ENCODE measurements around the gene STX8.

DNA sequence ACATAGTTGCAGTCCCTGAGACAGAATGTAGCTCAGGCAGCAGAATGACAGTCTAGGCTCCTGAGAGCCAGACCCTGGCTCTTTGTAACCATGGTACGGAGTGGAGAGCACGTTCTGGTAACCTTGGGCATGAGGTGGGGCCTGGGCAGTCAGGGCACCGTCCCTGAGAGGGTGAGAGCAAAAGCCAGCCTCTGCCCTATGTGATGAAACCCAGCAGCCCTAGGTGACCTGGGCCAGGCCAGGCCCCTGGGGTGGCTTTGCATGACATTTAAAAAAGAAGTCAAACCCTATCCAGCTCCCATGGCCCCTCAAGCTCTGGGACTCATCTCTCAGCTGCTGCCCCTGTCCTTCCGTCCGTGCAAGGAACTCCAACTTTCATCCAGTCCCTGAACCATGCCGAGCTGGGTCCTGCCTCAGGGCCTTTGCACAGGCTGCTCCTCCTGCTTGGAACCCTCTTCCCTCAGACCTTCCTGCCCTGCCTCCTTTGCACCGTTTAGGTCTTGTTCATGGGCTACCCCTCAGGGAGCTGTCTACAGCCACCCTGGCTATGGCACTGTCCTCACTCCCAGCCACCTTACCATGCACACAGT lies 365.7 kb downstream of the STX8 start:
- TF ChIP-seq, protein P1, sequence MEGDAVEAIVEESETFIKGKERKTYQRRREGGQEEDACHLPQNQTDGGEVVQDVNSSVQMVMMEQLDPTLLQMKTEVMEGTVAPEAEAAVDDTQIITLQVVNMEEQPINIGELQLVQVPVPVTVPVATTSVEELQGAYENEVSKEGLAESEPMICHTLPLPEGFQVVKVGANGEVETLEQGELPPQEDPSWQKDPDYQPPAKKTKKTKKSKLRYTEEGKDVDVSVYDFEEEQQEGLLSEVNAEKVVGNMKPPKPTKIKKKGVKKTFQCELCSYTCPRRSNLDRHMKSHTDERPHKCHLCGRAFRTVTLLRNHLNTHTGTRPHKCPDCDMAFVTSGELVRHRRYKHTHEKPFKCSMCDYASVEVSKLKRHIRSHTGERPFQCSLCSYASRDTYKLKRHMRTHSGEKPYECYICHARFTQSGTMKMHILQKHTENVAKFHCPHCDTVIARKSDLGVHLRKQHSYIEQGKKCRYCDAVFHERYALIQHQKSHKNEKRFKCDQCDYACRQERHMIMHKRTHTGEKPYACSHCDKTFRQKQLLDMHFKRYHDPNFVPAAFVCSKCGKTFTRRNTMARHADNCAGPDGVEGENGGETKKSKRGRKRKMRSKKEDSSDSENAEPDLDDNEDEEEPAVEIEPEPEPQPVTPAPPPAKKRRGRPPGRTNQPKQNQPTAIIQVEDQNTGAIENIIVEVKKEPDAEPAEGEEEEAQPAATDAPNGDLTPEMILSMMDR (IDR thresholded peaks at IDR 0.05; ENCODE audit: low read depth, low read length), result no peak
- TF ChIP-seq EZH2phosphoT487 (IDR thresholded peaks at IDR 0.05; ENCODE audit: low read depth), result no peak
